HG03457 (cell line): ENCODE results near the gene MTHFD1L.
"Not testable (repeated sequence)": the region's sequence is repeated elsewhere in the genome, so short reads cannot be mapped to it uniquely, and the experiment has no call there.

Source experiments
- ATAC-seq: cut with Tn5 transposase; IDR thresholded peaks from one replicate; pipeline ENCODE4 v1.9.1; 2021; ENCODE audit warnings: moderate number of reproducible peaks; ENCODE audit not compliant: unreplicated experiment

MTHFD1L gene

GRCh38 chr6:151110576-151110905, 245.0 kb downstream of the MTHFD1L start:
- ATAC-seq = no peak

GRCh38 chr6:151111670-151112069, 246.2 kb downstream of the MTHFD1L start:
- no peak for ATAC-seq

GRCh38 chr6:151112130-151112529, 246.6 kb downstream of the MTHFD1L start:
- no peak for ATAC-seq

GRCh38 chr6:151112884-151113283, 247.4 kb downstream of the MTHFD1L start:
- ATAC-seq = not testable (repeated sequence)

GRCh38 chr6:151113641-151114040, 248.1 kb downstream of the MTHFD1L start:
- no peak for ATAC-seq

- no peak for ATAC-seq
These were observed 253.1 kb downstream of the MTHFD1L start for GRCh38 chr6:151118461-151119123.

- ATAC-seq = no peak
These were observed 254.5 kb downstream of the MTHFD1L start for GRCh38 chr6:151119823-151120524.

GRCh38 chr6:151121900-151122299, 256.4 kb downstream of the MTHFD1L start:
- no peak for ATAC-seq

GRCh38 chr6:151123641-151124040, 258.1 kb downstream of the MTHFD1L start:
- ATAC-seq = not testable (repeated sequence)

GRCh38 chr6:151125242-151125641, 259.7 kb downstream of the MTHFD1L start:
- not testable (repeated sequence) for ATAC-seq

- ATAC-seq = not testable (repeated sequence)
These were observed 260.3 kb downstream of the MTHFD1L start for GRCh38 chr6:151125651-151126416.

GRCh38 chr6:151126417-151126724, 260.9 kb downstream of the MTHFD1L start:
- not testable (repeated sequence) for ATAC-seq

GRCh38 chr6:151127133-151127798, 261.8 kb downstream of the MTHFD1L start:
- ATAC-seq = not testable (repeated sequence)

GRCh38 chr6:151128763-151129370, 263.4 kb downstream of the MTHFD1L start:
- no peak for ATAC-seq

- ATAC-seq = no peak
These were observed 264.8 kb downstream of the MTHFD1L start for GRCh38 chr6:151130329-151130728.

- ATAC-seq = no peak
These were observed 266.0 kb downstream of the MTHFD1L start for GRCh38 chr6:151131324-151132007.

GRCh38 chr6:151136141-151136755, 270.7 kb downstream of the MTHFD1L start:
- ATAC-seq = no peak

GRCh38 chr6:151137542-151137941, 272.0 kb downstream of the MTHFD1L start:
- no peak for ATAC-seq

GRCh38 chr6:151139524-151139923, 274.0 kb downstream of the MTHFD1L start:
- no peak for ATAC-seq

GRCh38 chr6:151140767-151141166, 275.3 kb downstream of the MTHFD1L start:
- no peak for ATAC-seq
